GM21526 (cell line): ENCODE data around the gene SAFB2.
"Not testable (repeated sequence)": the region's sequence is repeated elsewhere in the genome, so short reads cannot be mapped to it uniquely, and the experiment has no call there.

ENCODE experiments used
- ATAC-seq: cut with Tn5 transposase; IDR thresholded peaks from one replicate; pipeline ENCODE4 v1.9.1; 2021; ENCODE audit warnings: moderate library complexity; ENCODE audit not compliant: unreplicated experiment, low FRiP score

The SAFB2 gene

GRCh38 chr19:5608766-5609165, 13.8 kb downstream of the SAFB2 start:
- not testable (repeated sequence) for ATAC-seq

GRCh38 chr19:5608291-5608690, 14.3 kb downstream of the SAFB2 start:
- ATAC-seq: no peak

GRCh38 chr19:5607318-5608275, 15.0 kb downstream of the SAFB2 start:
- no peak for ATAC-seq

- ATAC-seq: no peak
Observed at GRCh38 chr19:5605362-5605761, 17.2 kb downstream of the SAFB2 start.

- no peak for ATAC-seq
Observed at GRCh38 chr19:5603626-5604025, 18.9 kb downstream of the SAFB2 start.

DNA sequence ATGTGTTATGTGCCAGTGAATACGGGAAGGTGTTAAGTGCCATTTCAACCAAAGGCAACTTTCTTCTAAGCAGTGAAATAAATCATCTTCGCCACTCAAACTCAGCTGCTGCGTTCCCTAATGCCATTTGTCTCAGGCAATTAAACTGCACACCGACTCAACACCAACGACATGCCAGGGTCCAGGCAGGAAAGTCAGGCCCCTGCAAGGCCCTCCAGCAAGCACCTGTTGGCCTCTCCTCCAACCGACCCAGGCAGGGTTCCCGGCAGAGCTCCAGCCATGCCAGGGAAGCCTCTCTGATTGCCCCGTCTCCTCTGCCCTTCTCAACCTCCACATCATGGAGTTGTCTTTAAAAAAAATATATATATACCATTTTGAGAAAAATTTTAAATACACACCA, 21.8 kb downstream of the SAFB2 start:
- ATAC-seq: no peak

- ATAC-seq: no peak
Observed at GRCh38 chr19:5595745-5596144, 26.8 kb downstream of the SAFB2 start.

DNA sequence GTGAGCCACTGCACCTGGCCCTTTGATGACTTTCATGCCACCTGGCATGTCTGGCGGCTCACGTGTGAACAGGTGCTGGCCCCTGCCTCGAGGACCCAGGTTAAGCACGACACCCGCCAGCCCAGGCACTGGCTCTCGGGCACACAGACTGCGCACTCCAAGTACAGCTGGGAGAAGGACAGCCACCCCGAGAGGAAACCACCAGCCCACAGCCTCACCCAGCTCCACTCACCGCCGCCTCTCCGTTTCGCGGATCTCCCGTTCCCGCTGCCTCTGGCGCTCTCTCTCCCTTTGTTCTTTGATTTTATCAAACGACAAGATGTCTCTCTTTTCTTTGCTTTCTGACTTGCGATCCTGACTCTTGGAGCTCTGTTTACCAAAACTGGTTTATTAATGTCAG, 27.4 kb downstream of the SAFB2 start:
- ATAC-seq: no peak

DNA sequence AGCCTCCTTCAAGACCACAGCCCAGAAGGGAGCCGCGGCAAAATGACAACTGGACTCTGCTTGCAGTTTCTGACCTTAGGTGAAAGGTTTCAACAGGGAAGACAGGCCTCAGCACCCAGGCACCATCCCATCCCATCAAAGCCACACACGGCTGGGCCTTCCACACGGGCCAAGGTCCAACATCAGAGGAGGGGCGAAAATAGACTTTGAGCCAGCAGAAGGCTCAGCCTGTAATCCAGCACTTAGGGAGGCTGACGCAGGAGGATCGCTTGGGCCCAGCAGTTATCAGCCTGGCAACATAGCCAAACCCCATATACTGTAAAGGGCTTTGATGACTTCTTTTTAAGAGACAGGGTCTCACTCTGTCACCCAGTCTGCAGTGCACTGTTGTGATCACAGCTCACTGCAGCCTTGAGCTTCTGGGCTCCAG, 28.0 kb downstream of the SAFB2 start:
- no peak for ATAC-seq

GRCh38 chr19:5593343-5594255, 29.0 kb downstream of the SAFB2 start:
- ATAC-seq: no peak

GRCh38 chr19:5592531-5593342, 29.8 kb downstream of the SAFB2 start:
- ATAC-seq: no peak

GRCh38 chr19:5591476-5591875, 31.1 kb downstream of the SAFB2 start:
- ATAC-seq: no peak

GRCh38 chr19:5590865-5591154, 31.8 kb downstream of the SAFB2 start:
- no peak for ATAC-seq

GRCh38 chr19:5590151-5590864, 32.3 kb downstream of the SAFB2 start:
- ATAC-seq: no peak

GRCh38 chr19:5588906-5589676, 33.5 kb downstream of the SAFB2 start:
- no peak for ATAC-seq

DNA sequence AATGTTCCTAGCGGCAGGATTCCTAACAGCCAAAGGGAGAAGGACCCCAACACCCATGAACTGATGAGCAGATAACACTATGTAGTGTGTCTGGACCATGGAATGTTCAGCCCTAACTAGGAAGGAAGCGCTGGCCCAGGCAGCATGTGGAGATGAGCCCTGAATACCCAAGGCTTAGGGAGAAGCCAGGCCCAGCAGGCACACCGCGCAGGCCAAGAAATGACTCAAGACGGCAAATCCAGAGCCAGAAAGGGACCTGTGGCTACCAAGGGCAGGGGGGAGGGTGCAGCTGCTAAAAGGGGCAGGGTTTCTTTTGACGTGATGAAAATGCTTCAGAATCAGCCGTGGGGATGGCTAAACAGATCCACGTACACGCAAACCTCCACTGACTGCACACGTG, 34.1 kb downstream of the SAFB2 start:
- ATAC-seq: no peak

DNA sequence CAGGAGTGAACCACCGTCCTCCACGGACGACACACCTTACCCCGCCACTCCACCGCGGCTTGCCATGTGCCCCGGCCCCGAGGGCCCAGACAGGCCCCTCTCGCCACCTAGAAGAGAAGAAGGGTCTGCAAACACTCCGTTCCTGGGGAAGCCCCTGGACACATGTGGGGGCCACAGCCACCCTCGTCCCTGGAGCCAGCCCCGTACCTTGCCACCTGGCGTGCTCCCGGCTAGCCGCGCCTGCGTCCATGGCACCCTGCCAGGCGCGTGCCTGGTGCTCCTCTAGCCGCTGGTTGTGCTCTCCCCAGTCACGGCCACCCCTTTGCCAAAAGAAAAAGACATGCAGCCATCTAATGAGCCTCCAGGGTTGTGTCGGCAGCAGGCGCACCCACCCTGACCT, 34.9 kb downstream of the SAFB2 start:
- no peak for ATAC-seq

DNA sequence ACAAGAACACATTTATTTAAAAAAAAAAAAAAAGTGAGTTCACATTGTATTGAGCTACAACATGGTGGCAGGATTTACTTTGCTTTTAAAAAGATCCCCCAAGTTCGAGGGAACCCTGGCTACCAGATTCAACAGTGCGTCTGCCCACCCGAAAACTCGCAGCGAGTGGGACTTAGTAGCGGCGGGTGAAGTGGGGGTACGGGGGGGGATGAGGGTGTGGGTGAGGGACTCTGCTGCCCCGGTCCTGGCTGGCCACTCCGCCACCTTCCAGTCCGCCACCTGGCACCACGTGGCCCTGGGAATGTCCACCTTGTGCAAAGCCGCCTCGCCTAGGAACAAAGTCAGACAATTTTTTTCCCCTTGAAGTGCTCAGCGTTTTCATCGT, 35.5 kb downstream of the SAFB2 start:
- ATAC-seq: no peak

DNA sequence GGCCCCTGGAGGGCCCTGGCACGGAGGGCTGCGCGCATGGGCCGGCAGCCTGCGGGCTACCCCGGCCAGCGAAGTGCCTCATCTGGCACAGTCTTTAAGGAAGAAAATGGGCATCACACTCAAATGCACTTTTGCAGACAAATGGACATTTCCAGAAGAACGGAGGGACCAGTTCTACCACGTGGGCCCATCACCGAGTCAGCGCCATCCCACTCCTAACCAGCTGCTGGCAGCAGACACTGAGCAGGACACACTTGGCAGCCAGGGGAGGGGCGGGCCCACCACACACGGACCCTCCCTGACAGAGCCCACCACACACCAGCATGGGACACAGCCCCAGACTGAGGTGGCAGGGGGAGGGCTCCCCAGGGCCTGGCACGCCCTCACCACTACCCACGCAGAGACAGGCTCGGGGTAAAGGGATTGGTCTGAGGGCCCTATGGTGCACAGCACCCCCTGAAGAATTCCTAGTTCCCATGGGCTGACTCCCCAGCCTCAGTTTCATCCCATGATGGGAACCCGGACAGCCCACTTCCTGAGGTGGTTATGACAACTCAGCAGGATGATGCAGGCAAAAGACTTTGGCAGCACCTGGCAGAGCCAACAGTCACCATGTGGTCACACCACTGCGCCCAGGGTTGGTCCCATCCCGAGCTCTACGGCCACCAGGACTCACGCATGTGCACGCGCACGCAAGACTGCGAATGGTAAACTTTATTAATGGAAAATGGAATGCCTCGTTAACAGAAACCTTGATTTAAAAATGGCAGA, 36.1 kb downstream of the SAFB2 start:
- ATAC-seq: no peak
